ENCODE results near the gene POC1B.
A peak's percentile ranks its signal among the peaks of the same experiment; 100 is the strongest.

POC1B gene

GRCh38 chr12:89379839-89380467 is 145.9 kb downstream of the POC1B start:
- no peak for DNase-seq

DNA sequence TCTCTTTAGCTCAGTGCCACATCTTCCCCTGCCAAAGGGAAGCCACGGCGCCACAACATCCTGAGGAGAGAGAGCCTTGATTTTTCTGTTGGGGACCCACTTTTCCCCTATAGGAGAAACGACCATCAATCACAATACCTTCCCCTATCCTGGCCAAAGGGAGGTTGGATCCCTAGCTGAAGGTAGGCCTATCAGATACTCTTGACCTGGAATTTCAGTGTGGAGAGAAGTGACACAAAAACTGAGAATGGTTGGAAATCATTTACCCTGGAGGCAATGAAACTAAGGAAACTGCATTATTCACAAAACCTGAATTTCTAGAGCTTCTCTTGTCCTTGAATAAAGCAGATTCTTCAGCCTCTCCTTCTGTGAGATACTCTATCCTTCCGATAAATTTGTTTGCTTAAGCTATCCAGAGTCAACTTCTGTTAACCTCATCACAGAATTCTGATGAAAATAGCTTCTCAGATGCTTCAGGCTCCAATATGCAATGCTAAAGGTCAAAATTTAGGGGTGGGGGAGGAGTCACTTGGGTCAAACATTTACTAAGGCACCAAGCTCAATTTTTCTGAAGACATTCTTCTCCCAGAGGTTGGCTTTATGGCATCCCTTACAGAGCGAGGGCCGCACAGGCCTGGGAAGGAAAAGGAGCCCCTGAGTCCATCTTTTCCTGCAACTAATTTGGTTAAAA is 146.6 kb downstream of the POC1B start:
- no peak for DNase-seq

DNA sequence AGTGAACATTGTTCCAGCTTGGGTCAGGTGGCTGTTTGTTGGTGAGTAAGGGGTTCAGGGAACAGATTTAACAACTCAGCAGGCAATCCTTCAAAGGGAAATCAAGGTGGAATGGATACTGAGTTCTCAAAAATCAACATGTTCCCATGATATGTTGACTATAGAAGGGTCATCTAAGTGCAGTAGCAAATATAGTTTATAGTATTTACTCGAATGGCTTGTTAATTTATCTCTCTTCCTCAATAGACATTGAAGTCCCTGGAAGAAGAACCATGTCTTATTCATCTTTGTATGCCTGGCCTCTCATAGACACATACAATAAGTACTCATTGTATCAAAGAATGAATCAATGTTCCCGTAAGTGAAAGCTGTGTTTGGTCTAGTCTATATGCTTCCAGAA is 149.0 kb downstream of the POC1B start:
- DNase-seq: no peak

DNA sequence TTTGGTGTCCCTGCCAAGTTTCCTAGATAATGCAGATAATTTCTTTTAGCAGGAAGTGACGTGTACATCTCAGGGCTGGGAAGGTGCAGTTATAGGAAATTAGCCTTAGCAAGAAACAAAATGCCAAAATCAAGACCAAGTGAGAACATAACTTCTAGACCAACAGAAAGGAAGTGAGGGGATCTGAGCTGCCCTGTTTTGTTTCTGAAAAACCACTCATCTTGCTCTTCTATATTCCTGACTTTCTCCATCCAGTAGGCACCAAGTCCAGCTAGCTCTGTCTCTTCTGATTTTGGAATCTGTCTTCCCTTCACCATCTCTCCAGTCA is 149.7 kb downstream of the POC1B start:
- DNase-seq: no peak

DNA sequence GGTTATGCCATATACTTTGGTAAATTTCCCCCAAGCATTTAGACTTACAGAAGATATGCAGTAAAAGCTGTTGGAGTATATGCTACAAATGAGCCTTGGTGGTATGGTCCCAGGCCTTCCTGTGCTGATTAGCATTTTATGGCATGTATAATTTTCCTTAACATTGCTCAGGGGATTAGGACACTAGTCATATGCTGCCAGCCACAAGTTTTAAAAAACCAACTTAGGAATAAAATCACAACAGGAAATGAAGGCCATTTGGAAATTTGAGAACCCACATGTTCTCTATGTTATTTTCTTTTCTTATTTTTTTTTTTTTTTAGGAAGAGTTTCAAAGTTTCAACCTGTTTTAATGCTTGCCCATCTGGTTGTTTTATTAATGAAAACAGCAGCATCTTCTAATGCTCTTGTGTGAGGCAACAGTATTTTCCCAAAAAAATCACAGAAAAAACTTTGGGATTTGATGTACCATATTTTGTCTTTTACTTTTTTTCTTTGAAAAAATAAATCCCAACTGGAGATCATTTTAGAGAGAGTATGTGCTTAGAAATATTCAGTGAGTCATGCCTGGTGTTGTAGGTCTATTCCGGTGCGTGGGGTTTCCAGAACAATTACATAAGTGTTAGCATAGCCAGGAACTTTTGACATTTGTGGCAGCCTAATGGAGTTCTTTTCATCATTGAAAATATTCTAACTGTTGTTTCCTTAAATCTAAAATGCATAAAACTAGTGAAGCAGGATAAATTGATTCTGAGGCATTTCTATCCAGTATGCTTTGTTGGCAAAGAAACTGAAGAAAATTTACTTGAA is 151.9 kb downstream of the POC1B start:
- peak; percentile 76 for DNase-seq

DNA sequence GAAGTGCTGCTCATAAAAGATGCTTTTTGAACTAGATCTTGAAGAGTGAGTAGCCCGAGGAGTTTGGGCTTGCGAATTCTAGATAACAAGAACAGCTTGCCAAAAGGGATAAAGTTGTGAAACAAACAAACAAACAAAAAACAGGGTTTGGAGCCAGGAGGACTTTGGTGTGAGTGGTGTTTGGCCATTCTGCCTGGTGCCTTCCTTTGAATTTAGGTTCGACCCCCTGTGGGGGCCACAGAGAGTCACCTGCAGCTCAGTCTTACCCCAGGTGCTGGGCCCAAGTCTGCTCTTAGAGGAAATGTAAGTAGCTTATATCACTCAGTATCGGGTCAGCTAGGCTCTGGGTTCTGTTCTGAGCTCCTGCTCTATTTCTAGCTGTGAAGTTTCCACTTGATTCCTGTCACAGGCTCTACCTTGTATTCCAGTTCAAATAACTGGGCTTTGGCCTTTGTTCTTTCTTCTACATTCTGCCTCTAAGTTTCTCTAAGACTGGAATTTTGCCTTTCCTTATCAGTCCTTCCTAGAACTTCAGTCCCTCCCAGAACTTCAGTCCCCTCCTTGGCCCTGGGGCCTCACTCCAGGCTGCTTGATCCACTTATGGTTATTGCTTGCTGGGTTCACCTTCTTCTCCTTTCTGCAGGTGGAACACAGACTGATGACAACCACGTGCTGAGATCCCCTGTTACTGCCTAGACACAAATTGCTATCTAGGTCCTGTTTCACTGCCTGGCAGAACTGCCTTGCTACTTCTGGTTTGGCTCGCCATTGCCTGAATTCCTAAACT is 153.1 kb downstream of the POC1B start:
- no peak for DNase-seq

DNA sequence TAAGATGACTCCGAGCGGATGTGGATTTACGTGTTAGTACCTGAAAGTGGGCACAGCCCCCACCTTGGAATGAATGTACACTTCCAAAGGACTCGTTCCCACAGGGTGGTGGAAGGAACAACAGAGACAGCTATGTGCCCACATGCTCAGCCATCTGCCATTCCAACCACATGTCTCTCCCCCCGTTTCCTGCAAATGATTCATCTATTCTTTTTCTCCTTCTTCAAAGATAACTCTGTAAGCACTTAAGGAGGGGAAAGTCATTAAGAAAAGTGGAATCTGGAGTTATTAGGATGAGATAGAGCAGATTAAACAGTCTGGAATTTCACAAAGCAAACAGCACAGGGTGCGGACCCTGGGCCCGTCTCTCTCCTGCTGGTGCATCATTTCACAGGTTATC is 155.0 kb downstream of the POC1B start:
- DNase-seq: peak; percentile 98

DNA sequence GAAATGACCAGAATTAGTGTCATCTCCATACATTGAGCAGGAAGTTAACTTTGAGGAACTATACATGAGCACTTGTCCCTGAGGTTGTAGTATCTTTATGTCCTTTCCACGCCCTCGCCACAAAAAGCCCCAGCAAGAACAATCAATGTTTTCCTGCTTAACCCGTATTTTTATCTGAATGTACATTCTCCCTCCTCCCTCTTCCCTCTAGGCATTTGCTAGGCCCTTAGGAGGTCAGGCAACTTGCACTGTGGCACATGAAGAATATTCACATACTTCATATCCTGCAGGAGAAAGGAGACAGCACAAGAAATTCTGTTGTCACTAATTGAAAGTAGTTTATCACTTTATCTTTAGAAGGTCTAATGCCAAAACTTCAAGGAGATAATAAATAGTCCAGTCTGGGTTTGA is 155.4 kb downstream of the POC1B start:
- no peak for DNase-seq

Measured in kidney glomerular epithelial cell (primary cell).